ENCODE results near the gene PRPF39.

- peak; percentile 73 for TF ChIP-seq POLR2AphosphoS5 (IDR thresholded peaks at IDR 0.05; ENCODE audit: low read depth, low read length)
- peak; percentile 85 for TF ChIP-seq POLR2A (IDR thresholded peaks at IDR 0.05; ENCODE audit: low read depth, low read length)
Measured at GRCh38 chr14:45134051-45134958, 50.4 kb downstream of the PRPF39 start, which contains the start of gene FKBP3.
